ENCODE measurements around the gene IER2. TPM values are rescaled to one million over a fixed set of nuclear protein-coding genes. Genes with fewer than 3 reads are reported as not detected.
A peak's percentile ranks its signal among the peaks of the same experiment; 100 is the strongest.

Gene IER2, protein sequence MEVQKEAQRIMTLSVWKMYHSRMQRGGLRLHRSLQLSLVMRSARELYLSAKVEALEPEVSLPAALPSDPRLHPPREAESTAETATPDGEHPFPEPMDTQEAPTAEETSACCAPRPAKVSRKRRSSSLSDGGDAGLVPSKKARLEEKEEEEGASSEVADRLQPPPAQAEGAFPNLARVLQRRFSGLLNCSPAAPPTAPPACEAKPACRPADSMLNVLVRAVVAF
- total RNA-seq (100 to 1,000 TPM in 4 of 7 donors, 10 to 100 TPM in 3; 59.7 to 131 (median 104) TPM), polyA plus RNA-seq (10 to 100 TPM; 56.7 to 92.2 (median 76.6) TPM)
- long read RNA-seq, donor 1, transcript IER2-203 (1 exons, 2,934 nt), result major isoform, 148 of 148 reads
- long read RNA-seq, donor 1, partial matches to known transcripts, result 0 of 148 reads
- long read RNA-seq, donor 1, other reads (novel, unspliced or antisense), result 0 of 148 reads
- long read RNA-seq, donor 2, transcript IER2-203 (1 exons, 2,934 nt), result major isoform, 119 of 119 reads
- long read RNA-seq, donor 2, partial matches to known transcripts, result 0 of 119 reads
- long read RNA-seq, donor 2, other reads (novel, unspliced or antisense), result 0 of 119 reads

DNA sequence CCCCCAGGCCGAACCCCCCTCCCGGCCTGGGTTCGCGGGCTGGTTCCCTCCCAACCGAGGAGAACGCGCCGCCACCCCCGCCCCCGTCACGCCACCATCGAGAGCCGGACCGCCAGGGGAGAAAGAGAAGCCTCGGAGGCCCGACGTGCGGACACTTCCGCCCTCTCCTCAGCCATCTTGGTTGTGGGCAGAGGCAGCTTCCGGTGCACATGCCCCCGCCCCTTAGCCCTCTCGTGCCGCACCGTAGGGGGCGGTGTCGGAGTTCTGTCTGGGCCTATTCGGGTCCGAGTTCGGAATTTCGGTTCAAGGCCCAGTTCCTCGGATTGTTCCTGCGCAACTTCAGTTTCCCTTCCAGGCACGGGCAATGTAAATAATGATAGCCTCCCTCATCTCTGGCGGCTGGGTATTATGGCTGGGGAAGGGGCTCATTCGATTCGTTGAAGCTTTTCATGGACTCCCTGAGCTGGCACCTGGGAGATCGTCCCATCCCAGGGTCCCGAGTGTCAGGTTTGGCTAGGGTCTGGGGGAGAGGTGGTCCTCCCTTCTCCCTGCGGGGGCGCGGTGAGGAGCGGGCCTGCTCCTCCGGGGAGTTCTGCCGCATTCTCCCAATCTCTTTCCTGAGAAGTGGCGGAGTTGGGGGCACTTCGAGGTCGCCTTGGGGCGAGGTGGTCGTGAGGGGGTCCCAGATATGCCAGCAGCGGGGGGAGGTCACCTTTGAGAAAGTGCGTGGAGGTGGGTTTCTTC is at the start of gene IER2, which contains the start of gene STX10:
Gene IER2, plus strand, starts transcription at position 225 of the 744 bp plus-strand sequence. CDS start 2,776 bp downstream, outside the sequence.
Gene STX10, minus strand, starts transcription at position 189 of the 744 bp plus-strand sequence. CDS start 202 bp downstream, outside the sequence.
- TF ChIP-seq POLR2AphosphoS5 (IDR thresholded peaks at IDR 0.05), result peak; percentile 96 to 97 (median 97)
- peak in 1 of 3 donors; percentile 33 for TF ChIP-seq POLR2A (IDR thresholded peaks at IDR 0.05)
- TF ChIP-seq, protein P1, sequence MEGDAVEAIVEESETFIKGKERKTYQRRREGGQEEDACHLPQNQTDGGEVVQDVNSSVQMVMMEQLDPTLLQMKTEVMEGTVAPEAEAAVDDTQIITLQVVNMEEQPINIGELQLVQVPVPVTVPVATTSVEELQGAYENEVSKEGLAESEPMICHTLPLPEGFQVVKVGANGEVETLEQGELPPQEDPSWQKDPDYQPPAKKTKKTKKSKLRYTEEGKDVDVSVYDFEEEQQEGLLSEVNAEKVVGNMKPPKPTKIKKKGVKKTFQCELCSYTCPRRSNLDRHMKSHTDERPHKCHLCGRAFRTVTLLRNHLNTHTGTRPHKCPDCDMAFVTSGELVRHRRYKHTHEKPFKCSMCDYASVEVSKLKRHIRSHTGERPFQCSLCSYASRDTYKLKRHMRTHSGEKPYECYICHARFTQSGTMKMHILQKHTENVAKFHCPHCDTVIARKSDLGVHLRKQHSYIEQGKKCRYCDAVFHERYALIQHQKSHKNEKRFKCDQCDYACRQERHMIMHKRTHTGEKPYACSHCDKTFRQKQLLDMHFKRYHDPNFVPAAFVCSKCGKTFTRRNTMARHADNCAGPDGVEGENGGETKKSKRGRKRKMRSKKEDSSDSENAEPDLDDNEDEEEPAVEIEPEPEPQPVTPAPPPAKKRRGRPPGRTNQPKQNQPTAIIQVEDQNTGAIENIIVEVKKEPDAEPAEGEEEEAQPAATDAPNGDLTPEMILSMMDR (IDR thresholded peaks at IDR 0.05 in 8 of 11, conservative IDR thresholded peaks at IDR 0.05 in 3 of 11), result peak; percentile 68 to 88 (median 79)
- intact Hi-C loops (cut with DNase I; ENCODE audit: low total_unique reads), result loop anchor here (5.0 kb wide), 1 partner anchor 48 kb away; the partner anchor contains the start of gene LYL1

DNA sequence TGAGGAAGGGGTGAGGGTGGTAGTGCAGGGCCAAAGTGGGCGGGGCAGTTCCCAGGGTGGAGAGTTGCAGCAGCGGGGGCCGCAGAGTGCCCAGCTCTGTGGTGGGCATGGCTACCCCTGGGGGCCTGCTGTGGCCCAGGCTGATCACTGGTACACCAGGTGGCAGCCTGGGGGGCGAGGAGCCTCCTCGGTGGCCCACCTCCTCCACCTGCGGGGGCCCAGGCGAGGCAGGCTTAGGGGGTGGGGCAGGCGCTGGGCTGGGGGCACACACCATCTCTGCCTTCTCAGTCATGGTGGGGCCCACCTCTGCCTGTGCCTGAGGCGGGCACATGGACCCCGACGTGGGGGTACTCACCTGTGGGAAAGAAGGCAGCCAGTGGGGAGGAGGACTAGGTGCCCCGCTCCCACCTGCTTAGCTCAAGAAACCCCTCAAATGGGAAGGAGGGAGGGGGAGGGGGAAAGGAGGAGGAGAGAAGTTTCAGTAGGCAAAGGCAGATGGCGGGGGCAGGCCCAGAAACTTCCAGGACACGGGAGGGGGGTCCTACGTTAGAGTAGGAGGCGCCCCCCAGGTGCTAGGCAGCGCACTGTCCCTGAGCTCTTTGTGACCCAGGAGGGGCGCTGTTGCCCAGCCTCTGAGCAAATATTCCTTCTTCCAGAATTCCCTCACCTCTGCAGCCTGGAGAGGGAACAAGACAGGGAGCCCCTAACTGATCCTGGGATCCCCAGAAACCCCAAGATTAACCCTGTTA is 49.2 kb upstream of the IER2 start:
- 24 to 54% (median 31%) methylated on average over 15 to 18 of the region's 18 CpGs for WGBS, 5 donors
- peak overlapping the region; percentile 96 to 99 (median 97) for H3K27ac ChIP-seq
- peak; percentile 87 for DNase-seq
- intact Hi-C loops (cut with DNase I; ENCODE audit: low total_unique reads), result loop anchor here (5.0 kb wide), 1 partner anchor 51 kb away; the partner anchor contains the start of genes IER2 and STX10
- H3K27me3 ChIP-seq (replicated peaks in 1 of 7), result peaks cover 0 to 31% (median 0%) of the 10 kb centered on the region in 7 donors
- peak overlapping the region; percentile 57 to 88 (median 70) for H3K4me3 ChIP-seq
- H3K4me1 ChIP-seq, result peaks cover 30 to 100% (median 99%) of the 10 kb centered on the region in 6 donors
- no peaks in the 10 kb centered on the region for H3K9me3 ChIP-seq
- H3K36me3 ChIP-seq, result peaks cover 0 to 23% (median 3%) of the 10 kb centered on the region in 6 donors
- TF ChIP-seq, protein P1 (IDR thresholded peaks at IDR 0.05 in 8 of 11, conservative IDR thresholded peaks at IDR 0.05 in 3 of 11), result peak in 7 of 11 experiments; percentile 17 to 51 (median 40)
- TF ChIP-seq POLR2A (IDR thresholded peaks at IDR 0.05), result no peak

More for the DNA sequence above, at the start of gene IER2, which contains the start of gene STX10:
- H3K4me1 ChIP-seq, result peaks cover 15 to 63% (median 35%) of the 10 kb centered on the region in 6 donors
- H3K27me3 ChIP-seq (replicated peaks in 1 of 7), result no peaks in the 10 kb centered on the region
- peak; percentile 99 for DNase-seq
- H3K9me3 ChIP-seq, result no peaks in the 10 kb centered on the region
- H3K36me3 ChIP-seq, result peaks cover 0 to 14% (median 1%) of the 10 kb centered on the region in 6 donors
- peak within 1 kb of the TSS; percentile 86 to 99 (median 97) for H3K4me3 ChIP-seq
- peak within 1 kb of the TSS; percentile 94 to 100 (median 98) for H3K27ac ChIP-seq
- WGBS, 5 donors, result 0 to 1% (median 1%) methylated on average over 22 to 51 of the region's 51 CpGs

DNA sequence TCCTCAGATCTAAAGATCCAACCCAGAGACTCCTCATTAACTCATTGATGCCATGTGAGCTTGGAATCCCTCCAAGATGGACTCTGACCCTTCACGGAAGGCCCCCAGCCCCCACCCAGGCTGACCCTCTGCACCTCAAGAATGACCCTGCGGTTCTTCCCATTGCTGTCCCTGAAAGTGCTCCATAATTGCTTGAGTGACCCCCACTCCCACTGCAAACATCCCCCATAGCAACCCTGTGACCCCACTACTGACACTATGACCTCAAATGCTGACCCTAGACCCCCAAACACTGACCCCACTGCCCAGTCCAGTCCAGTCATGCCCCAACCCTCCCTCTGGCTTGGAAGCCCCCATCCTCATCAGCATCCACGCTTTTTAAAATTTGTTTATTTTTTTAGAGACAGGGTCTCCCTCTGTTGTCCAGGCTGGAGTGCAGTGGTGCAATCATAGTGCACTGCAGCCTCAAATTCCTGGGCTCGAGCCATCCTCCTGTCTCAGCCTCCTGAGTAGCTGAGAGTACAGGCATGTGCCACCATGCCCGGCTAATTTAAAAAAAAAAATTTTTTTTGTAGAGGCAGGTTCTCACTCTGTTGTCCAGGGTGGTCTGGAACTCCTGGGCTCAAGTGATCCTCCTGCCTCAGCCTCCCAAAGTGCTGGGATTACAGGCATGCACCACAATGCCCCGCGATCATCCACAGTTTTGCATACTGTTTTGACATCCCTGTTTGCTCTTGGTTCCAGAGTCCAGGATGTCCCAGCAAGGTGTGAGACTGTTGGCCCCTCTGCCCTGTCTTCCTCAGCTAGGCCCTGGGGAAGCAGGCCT is 48.4 kb upstream of the IER2 start:
- H3K27ac ChIP-seq, result peak overlapping the region; percentile 74 to 99 (median 97)
- peaks cover 30 to 100% (median 97%) of the 10 kb centered on the region in 6 donors for H3K4me1 ChIP-seq
- TF ChIP-seq, protein P1 (IDR thresholded peaks at IDR 0.05 in 8 of 11, conservative IDR thresholded peaks at IDR 0.05 in 3 of 11), result peak in 1 of 11 experiments; percentile 3
- TF ChIP-seq POLR2AphosphoS5 (IDR thresholded peaks at IDR 0.05) (no peak), POLR2A (IDR thresholded peaks at IDR 0.05) (no peak)
- peaks cover 0 to 23% (median 3%) of the 10 kb centered on the region in 6 donors for H3K36me3 ChIP-seq
- WGBS, 5 donors, result 26 to 38% (median 31%) methylated on average over 7 of the region's 7 CpGs
- DNase-seq, result no peak
- peaks cover 0 to 23% (median 0%) of the 10 kb centered on the region in 7 donors for H3K27me3 ChIP-seq (replicated peaks in 1 of 7)
- intact Hi-C loops (cut with DNase I; ENCODE audit: low total_unique reads), result loop anchor here (5.0 kb wide), 1 partner anchor 50 kb away; the partner anchor contains the start of genes IER2 and STX10
- H3K9me3 ChIP-seq, result no peaks in the 10 kb centered on the region
- peak overlapping the region; percentile 57 to 88 (median 70) for H3K4me3 ChIP-seq

Measured in spleen (tissue), 13 donors.